HG02678 (cell line): ENCODE results near the gene DPM2.
A peak's percentile ranks its signal among the peaks of the same experiment; 100 is the strongest.

Source experiments
- ATAC-seq: cut with Tn5 transposase; IDR thresholded peaks from one replicate; pipeline ENCODE4 v1.9.1; 2021; ENCODE audit warnings: mild to moderate bottlenecking, moderate library complexity; ENCODE audit not compliant: unreplicated experiment

The DPM2 gene

DNA sequence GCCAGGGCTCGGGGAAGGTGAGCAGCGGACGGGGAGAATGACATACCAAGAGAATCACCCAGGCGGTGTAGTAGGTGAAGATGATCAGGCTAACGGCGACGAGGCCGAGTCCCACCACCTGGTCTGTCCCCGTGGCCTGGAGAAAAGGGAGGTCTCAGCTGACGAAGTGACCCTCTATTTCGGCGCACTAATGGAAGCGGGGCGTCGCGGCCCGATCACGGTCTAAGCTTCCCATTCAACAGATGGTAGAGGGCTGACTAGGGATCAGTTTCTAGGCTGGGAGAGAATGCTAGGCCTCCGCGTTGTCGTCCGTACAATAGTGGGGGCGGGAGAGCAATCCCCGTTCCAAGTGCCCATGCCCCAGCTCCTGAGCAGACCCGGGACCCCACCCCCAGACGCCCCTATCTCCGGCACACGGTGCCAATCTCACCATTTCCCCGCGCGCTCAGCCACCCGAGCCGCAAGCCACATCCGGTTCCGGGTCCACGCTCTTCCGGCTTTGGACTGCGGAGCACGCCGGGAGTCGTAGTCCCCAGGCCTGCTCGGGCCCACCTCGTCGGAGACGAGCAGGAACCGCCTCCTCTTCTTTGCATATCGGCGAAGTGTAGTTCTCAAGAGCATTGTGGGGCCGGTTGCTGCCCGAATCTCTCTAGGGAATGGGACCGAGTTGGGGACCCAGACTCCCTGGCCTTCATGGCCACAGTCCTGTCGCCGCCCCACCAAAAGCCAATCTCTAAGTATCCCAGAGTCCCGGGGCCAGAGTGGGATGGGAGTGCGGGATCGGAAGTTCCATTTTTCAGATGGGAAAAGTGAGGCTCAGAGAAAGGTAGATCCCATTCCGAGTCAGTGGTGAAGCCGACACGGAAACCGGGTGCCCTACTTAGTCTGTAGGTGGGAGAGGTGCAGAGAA lies at the start of gene DPM2:
DPM2 (minus strand) TSS at position 467 of the 910 bp plus-strand sequence; CDS start at position 433, 34 bp downstream.
- peak; percentile 92 for ATAC-seq

- ATAC-seq: no peak
Observed at GRCh38 chr9:127987103-127987614, 49.5 kb upstream of the DPM2 start.

GRCh38 chr9:127985011-127985410 lies 47.4 kb upstream of the DPM2 start:
- no peak for ATAC-seq

GRCh38 chr9:127983847-127984289 lies 46.2 kb upstream of the DPM2 start:
- ATAC-seq: no peak

GRCh38 chr9:127982912-127983311 lies 45.3 kb upstream of the DPM2 start:
- no peak for ATAC-seq

DNA sequence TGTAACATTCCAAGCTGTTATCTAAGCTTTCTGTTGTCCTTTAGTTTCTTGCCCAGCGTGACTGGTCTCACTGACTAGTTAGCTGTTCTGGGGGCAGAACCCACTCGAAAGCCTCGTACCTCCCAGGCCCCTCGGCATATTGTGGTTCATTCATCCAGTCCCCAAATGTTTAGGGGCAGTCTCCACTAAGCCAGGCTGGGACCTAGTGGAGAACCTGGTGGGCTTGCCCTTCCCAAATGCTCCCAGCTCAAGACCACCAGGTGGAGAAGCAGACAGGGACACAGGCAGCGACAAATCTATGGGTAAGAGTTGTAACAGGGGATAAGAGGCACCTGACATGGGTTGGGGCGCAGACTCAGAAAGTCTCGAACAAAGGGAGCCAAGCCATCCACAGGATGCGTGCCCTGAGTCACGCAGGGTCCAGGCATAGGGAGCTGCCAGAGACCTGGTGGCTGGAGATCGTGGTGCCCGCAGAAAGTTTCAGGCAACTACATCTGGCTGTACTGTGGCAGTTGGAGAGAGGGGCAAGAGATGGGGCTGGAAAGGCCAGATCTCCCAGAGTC lies 44.0 kb upstream of the DPM2 start:
- ATAC-seq: no peak

GRCh38 chr9:127980706-127981558 lies 43.3 kb upstream of the DPM2 start, which contains the start of gene EEIG1:
Gene EEIG1, minus strand, starts transcription at chr9:127980989. Its CDS starts 852 bp downstream, at chr9:127980137.
- ATAC-seq: peak; percentile 83

GRCh38 chr9:127980060-127980705 lies 42.5 kb upstream of the DPM2 start:
- ATAC-seq: peak; percentile 36

DNA sequence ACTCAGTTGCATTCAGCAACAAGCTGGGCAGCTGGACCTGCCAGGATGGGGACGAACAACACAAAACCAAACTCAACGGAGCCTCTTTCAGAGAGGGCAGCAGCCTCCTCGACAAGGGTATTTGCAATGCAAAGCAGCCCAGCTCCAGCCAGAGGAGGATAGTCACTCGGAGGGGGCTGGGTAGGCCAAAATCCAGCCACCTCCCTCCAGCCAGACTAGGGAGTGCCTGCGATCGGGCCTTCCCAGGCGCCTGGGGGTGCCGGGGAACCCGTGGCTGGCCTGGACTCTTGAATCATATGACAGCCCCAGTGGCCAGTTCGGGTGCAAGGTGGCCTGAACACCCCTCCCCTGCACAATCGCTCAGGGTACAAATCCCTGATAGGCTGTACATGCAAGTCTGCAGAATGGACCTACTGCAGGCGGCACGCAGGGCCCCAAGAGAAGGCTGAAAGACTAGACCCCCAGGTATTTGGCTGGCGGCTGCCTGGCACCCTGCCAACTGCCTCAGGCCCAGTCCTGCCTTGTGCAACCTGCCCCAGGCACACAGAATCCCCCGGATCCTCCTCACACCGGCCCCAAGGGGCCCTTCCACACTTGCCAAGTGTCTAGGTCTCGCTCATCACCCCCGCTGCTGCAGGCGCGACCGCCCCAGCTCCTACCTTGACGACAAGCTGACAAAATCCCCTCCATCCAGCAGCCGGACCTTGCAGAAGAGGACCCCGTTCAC lies 41.8 kb upstream of the DPM2 start:
- no peak for ATAC-seq

DNA sequence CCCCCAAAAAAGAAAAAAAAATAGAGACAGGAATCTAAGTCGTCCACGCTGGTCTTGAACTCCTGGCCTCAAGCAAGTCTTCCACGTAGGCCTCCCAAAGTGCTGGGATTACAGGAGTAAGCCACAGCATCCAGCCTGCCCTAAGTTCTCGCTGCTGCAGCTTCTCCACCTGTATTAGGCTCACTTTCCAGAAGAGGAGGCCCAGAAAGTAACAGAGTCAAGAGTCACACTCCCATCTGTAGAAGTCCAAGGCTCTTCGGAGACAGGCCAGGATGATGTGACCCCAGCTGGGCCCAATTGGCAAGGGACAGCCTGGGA lies 41.3 kb upstream of the DPM2 start:
- no peak for ATAC-seq

- ATAC-seq: no peak
Observed at GRCh38 chr9:127977884-127978647, 40.4 kb upstream of the DPM2 start.

- no peak for ATAC-seq
Observed at GRCh38 chr9:127977009-127977883, 39.6 kb upstream of the DPM2 start.

GRCh38 chr9:127976498-127976897 lies 38.8 kb upstream of the DPM2 start:
- no peak for ATAC-seq

GRCh38 chr9:127975376-127976315 lies 38.0 kb upstream of the DPM2 start:
- no peak for ATAC-seq

- ATAC-seq: no peak
Observed at GRCh38 chr9:127974769-127975261, 37.2 kb upstream of the DPM2 start.

DNA sequence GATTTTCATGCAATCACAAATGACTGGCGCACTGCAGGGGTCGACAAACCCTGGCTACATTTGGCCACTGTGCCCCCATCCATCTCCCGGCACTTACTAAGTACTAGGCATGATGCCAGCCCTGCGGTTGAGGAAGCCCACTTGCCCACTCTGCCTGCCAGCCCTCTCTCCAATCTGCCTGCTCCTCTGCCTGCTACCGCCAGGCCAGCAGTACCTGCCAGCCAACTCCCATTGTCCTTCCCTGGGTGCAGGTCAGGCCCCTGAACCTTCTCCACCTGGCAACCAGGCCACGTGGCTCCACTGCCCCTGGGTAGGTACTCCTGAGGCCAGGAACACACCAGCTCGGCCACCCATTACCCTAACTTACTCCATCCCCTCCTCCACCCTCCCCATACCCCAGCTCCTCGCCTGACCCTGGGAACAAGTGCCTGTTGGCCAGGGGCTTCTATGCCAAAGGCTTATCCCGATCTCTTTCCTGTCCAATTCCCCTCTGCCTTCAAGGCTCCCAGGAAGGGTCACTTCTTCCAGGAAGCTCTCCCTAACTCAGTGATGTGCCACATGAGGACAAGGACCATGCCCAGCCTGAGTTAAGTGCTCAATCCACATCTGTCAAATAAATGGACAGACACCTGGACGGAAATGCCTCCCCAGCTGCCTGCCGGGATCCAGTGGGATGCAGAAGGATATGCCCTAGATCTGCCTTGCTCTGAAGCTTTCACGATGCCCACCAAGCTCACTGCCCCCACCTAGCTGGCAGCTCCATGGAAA lies 36.5 kb upstream of the DPM2 start:
- ATAC-seq: no peak
